ENCODE measurements around the gene ZNRF3. TPM values are rescaled to one million over a fixed set of nuclear protein-coding genes. Genes with fewer than 3 reads are reported as not detected.

ZNRF3 gene
- total and polyA plus RNA-seq, 9 donors, result 7.4 to 24.3 (median 11.6) TPM

- no peaks in the 10 kb centered on the region for H3K27me3 ChIP-seq
- no peaks in the 10 kb centered on the region for H3K9me3 ChIP-seq
- no peaks in the 10 kb centered on the region for H3K36me3 ChIP-seq
- intact Hi-C loops (cut with DNase I), result no loop called here
- no peak for DNase-seq
- 65 to 76% (median 67%) methylated on average over 3 of the region's 3 CpGs for WGBS, 3 donors
- no peak for TF ChIP-seq EP300 (IDR thresholded peaks at IDR 0.05)
- no peak for TF ChIP-seq CTCF (IDR thresholded peaks at IDR 0.05)
- no peak for TF ChIP-seq POLR2A (IDR thresholded peaks at IDR 0.05)
- H3K4me1 ChIP-seq (ENCODE audit: insufficient read depth), result peaks cover 1% of the 10 kb centered on the region
- no peak overlapping the region for H3K4me3 ChIP-seq
- no peak overlapping the region for H3K27ac ChIP-seq
Measured at GRCh38 chr22:28986366-28986765, 103.0 kb downstream of the ZNRF3 start.

- Histone ChIP-seq H3K9me3 (no peaks in the 10 kb centered on the region), H3K27me3 (no peaks in the 10 kb centered on the region), H3K4me3 (no peak overlapping the region), H3K4me1 (ENCODE audit: insufficient read depth) (peaks cover 1% of the 10 kb centered on the region), H3K27ac (no peak overlapping the region), H3K36me3 (no peaks in the 10 kb centered on the region)
- TF ChIP-seq CTCF (IDR thresholded peaks at IDR 0.05) (no peak), POLR2A (IDR thresholded peaks at IDR 0.05) (no peak), EP300 (IDR thresholded peaks at IDR 0.05) (no peak)
- intact Hi-C loops (cut with DNase I), result no loop called here
- no peak for DNase-seq
- WGBS, 3 donors, result 86 to 92% (median 88%) methylated on average over 4 of the region's 4 CpGs
Measured at GRCh38 chr22:28988457-28988856, 105.1 kb downstream of the ZNRF3 start.

GRCh38 chr22:28989035-28989464 is 105.7 kb downstream of the ZNRF3 start:
- H3K27ac ChIP-seq, result no peak overlapping the region
- H3K36me3 ChIP-seq, result no peaks in the 10 kb centered on the region
- H3K9me3 ChIP-seq, result no peaks in the 10 kb centered on the region
- H3K4me1 ChIP-seq (ENCODE audit: insufficient read depth), result peaks cover 1% of the 10 kb centered on the region
- WGBS, 3 donors, result 36 to 70% (median 54%) methylated on average over 5 of the region's 5 CpGs
- H3K27me3 ChIP-seq, result no peaks in the 10 kb centered on the region
- TF ChIP-seq EP300 (IDR thresholded peaks at IDR 0.05) (no peak), CTCF (IDR thresholded peaks at IDR 0.05) (no peak), POLR2A (IDR thresholded peaks at IDR 0.05) (no peak)
- DNase-seq, result no peak
- no peak overlapping the region for H3K4me3 ChIP-seq
- intact Hi-C loops (cut with DNase I), result no loop called here

GRCh38 chr22:28989484-28989883 is 106.1 kb downstream of the ZNRF3 start:
- Histone ChIP-seq H3K27me3 (no peaks in the 10 kb centered on the region), H3K4me3 (no peak overlapping the region), H3K9me3 (no peaks in the 10 kb centered on the region), H3K27ac (no peak overlapping the region), H3K4me1 (ENCODE audit: insufficient read depth) (peaks cover 1% of the 10 kb centered on the region), H3K36me3 (no peaks in the 10 kb centered on the region)
- TF ChIP-seq CTCF (IDR thresholded peaks at IDR 0.05) (no peak), POLR2A (IDR thresholded peaks at IDR 0.05) (no peak), EP300 (IDR thresholded peaks at IDR 0.05) (no peak)
- no peak for DNase-seq
- WGBS, 3 donors, result 38 to 61% (median 39%) methylated on average over 7 of the region's 7 CpGs
- intact Hi-C loops (cut with DNase I), result no loop called here
